NCI-H748 (cell line): ENCODE data around the gene OOSP3.
"Not testable (repeated sequence)": the region's sequence is repeated elsewhere in the genome, so short reads cannot be mapped to it uniquely, and the experiment has no call there.

Experiments
- DNase-seq: peaks from one replicate; lab custom pipeline; 2025; ENCODE audit not compliant: unreplicated experiment; lab: John Stamatoyannopoulos, UW

OOSP3 gene

DNA sequence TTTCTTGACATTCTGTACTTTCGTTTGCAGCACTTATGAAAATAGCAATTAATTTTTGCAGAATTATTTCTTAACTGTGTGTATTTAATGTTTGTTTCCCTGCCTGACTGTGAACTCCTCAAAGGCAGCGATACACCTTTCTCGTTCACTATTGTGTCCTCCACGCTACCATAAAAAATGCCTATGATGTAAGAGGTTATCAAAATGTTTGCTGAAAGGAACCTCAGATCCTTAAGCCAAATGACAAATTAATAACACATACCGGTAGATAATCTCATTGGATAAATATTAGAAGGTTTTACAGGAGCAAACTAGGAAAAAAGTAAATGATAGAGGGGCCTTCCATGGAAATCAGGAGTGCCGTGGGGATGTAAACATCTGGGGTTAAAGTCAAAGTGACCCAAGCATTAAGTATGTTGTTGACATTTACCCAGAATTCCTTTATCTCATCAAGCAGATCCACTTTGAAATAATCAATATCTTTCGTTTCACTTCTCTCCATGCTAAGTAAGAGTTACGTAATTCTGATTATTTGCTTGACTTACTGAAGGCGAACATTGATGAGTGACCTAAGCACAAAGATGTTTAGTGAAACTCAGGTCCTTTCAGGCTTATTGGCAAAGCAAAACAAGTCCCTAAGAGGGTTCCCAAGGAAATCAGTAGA is 2.6 kb upstream of the OOSP3 start:
- no peak for DNase-seq

DNA sequence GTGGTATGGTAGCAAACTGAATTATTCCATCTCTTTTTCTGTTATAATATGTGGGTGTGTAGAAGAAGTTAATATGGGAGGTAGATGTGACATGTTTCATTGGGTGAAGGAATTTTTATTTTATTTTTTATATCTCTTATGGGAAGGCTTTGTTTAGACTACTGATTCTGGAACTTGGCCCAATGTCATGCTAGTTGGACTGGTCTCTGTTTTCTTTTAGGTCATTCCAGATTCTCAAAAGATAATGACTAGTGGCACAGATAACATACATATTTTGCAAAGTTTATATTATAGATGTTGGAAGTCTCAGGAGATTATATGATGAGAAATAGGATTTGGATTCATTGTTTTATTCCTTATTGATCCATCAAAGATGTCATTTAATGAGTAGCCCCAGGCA is 1.3 kb upstream of the OOSP3 start:
- DNase-seq: no peak

DNA sequence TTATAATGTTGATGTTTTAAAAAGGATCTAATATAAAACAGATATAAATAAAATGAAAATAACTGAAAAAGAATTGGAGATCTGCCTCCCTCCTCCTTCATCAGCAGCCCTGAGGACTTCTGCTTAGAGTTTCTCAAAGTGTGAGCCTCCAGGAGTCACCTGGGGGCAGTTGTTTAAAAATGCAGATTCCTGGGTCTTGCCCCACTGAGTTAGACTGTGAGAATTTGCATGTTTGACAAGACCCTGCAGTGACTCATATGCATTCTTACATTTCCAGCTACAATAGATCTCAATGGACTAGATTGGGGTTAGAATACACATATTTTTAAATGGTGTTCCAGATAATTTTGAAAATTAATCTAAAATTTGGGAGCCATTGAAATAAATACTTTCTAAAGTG is 798 bp upstream of the OOSP3 start:
- DNase-seq: no peak

DNA sequence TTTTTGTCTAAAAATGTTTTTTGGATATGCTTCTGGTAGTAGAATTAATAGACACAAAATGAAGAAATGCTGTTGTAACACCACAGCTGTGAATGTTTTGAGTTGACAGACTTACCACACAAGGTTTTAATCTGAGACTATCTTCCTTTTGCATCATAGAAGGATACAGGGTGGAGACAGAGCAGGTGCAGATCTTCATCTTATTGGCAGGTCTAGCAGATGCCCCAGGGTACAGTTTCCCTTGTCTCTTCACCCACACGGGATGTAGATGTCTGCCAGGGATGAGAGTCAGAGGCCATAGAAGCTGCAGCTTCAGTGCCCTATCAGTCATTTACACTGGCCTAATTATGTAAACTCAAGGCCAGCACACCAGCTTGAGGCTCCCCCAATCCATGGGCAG is 985 bp downstream of the OOSP3 start:
- DNase-seq: no peak

DNA sequence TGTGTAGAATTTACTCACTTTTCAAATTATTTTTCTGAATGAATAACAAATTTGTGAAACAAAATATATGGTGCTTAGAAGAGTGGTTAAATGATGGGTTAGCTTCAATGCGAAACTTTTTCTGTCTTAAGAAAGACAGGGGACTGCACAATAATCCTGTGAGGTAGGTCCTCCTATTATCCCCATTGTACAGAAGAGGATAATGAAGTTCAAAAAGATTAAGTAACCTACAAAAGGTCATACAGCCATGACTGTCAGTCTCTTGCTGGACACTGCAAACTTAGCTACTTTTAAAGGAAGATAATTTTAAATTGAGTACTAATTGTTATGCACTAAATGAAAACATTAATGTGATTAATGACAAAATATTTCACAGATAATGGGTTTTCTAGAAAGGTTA is 5.0 kb downstream of the OOSP3 start:
- no peak for DNase-seq

DNA sequence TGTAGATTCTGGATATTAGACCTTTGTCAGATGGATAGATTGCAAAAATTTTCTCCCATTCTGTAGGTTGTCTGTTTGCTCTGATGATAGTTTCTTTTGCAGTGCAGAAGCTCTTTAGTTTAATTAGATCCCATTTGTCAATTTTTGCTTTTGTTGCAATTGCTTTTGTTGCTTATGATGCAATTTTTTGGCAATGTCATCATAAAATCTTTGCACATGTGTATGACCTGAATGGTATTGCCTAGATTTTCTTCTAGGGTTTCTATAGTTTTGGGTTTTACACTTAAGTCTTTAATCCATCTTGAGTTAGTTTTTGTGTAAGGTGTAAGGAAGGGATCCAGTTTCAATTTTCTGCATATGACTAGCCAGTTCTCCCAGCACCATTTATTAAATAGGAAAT is 8.6 kb downstream of the OOSP3 start:
- not testable (repeated sequence) for DNase-seq

DNA sequence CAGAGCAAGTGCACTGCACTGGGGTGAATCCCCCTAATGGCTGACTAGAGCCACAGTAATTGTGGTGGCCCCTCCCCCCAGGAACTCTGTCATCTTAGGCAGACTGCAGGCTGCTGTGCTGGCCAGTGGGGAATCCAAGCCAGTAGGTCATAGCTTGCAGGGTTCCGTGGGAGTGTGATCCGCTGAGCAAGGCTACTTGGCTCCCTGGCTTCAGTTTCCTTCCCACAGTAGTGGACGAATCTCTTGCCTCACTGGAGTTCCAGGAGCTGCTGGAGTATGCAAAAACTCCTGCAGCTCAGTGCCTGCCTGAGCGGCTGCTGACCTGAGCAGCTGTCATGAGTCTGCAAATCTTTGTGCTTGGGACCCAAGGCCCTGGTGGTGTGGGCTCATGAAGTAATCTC is 13.2 kb downstream of the OOSP3 start:
- no peak for DNase-seq

DNA sequence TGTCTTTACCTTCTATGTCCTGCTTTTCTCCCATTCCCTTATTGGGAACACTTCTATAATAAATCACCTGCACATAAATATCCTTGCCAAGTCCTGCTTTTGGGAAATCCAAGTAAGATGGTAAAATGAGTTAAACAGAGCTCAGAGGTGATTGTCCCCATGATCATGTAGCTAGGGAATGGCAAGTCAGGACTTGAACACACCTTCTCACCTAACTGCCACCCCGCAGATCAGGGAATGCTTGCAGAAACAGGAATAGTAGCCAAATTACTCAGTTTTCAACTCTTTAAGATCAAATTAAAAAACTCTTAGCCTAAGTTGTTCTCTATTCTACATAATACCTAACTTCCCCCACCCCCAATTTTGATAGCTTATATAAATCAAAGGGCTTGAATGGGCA is 16.0 kb downstream of the OOSP3 start:
- DNase-seq: no peak

DNA sequence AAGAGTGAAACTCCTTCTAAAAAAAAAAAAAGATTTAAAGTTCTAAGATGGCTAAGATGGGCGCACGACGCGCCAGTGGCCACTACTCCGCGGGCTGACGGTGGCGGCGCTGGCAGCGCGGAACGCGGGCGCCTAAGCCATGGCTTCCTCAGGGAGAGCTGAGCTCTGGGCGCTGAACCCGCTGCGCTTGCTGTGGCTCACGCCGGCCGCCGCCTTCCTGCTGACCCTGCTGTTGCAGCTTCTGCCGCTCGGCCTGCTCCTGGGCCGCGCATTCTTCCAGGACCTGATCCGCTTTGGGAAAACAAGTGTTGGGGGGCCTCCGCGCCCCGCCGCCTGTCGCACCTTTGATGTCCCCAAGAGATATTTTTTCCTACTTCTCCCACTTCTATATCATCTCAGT is 19.5 kb downstream of the OOSP3 start:
- no peak for DNase-seq

DNA sequence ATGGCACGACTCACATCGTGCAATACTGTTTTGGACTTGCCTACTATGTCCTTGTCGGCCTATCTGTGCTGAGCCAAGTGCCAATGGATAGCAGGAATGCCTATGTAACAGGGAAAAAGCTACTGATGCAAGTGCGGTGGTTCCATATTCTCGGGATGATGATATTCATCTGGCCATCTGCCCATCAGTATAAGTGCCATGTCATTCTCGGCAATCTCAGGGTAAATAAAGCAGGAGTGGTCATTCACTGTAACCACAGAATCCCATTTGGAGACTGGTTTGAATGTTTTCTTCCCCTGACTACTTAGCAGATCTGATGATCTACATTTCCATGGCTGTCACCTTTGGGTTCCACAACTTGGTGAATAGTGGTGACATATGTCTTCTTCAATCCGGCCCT is 20.1 kb downstream of the OOSP3 start:
- no peak for DNase-seq

DNA sequence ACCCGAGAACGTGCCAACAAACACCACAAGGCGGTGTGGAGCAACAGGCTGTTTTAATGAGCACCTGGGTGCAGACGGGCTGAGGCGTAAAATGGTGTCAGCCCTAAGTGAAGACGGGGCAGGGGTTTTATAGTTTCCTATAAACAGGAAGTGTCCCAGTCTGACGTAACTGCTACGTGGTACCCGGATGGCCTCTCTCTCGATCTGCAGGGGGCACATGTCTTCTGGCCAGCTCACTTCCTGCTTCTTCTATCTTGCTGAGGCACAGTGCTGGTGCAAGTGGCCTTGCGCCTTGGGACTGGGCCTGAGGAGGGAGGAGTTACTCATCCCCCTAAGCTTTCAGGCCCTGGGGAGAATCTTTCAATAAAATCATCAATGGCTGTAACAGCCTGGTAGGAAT is 20.9 kb downstream of the OOSP3 start:
- DNase-seq: peak; percentile 27

DNA sequence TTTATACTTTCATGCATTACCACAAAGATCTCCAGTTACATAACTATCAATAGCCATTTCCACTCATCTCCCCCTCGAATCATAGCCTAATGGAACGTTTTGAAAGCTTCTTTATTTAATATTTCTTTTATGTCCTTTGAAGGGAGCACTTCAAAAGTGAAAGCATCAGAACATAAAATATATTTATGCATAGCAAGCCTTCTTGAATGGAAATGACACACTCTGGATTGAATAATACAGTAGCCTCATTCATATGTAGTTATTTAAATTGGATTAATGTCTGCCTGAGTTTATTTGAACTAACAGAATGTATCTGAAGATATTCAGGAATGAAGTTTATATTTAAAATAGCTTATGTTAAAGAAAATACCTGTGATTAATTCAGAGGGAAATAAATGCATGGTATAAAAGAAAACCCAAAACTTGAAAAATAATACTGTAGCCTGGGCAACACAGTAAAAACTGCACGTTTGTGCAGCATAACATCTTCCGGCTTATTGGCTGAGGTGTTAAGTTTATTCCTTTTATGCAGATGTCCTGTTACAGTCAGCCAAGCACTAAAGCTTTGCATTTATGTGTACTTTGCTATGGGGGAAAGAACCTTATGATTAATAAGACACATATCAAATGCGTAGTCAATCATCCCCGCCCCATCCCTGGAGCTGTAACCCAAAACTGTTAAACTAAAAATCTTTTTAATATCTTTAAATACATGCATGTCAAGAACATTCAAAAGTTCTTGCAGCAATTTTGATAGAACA is 22.0 kb downstream of the OOSP3 start:
- no peak for DNase-seq

DNA sequence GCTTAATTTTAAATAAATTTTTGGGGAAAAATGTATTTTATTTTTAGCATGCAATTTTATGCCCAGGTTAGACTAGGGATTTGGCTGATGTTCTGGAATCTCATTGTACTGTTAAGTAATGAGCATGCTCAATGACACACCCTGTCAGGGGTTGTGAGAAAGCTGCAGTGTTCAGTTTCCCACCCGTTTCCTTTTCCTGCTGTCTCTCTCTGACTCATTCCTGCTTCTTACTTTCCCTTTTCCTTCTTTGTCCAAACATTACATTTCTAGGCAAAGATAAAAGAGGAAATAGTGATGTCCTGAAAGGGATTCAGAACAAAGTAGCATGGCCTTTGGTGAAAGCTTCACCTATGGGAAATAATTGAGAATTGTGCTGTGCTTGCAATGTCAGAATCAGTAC is 22.7 kb downstream of the OOSP3 start:
- DNase-seq: no peak

DNA sequence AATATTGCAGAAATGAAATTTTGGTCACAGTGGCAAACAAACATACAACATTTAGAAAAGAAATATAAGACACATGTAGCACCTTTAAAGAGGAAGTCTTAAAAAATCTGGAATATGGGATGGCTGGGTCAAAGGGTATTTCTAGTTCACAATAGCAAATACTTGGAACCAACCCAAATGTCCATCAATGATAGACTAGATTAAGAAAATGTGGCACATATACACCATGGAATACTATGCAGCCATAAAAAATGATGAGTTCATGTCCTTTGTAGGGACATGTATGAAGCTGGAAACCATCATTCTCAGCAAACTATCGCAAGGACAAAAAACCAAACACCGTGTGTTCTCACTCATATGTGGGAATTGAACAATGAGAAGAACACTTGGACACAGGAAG is 25.0 kb downstream of the OOSP3 start:
- DNase-seq: not testable (repeated sequence)

DNA sequence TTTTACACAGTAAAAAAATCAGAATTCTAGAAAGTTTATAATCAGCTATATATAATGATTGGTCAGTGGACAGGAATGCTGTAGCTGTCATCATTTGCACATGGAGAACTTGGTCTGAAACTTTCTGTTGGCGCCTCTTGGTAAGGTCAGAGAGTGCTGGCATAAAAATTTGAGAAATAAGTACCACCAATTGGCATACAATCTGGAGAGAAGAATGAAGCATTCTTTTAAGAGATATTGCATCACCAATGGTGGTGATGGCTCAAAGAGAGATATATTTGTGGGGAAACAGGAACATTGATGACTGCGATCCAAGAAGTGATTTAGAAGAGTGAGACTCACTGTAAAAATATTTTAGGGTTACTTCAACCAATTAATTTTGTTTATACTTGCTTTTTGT is 39.9 kb downstream of the OOSP3 start:
- no peak for DNase-seq

DNA sequence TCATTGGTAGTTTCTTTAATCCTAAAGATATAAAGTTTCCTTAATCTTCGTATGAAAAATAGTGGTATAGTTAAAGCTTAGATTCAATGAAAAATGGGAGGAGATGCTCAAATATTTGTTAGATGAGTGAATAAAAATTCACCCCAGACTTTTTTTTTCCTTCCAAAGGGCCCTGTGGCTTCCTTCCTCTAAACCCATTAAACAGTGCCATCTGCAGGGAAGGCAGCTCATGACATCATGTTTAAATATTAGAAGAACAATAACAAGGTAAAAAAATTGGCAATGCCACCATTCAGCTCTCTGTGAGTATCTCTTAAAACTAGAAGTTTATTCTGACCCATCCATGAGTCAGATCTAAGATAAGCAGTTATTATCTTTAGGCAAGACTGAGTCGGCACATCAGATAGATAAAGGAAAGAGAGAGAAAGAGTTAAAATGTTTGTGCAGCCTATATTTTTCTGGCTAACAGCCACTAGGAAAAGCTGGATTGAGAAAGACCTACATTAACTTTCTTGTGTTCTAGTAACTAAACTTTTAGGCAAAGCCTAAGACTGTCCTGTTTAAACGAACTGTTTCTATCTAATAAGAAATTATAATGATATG is 40.5 kb downstream of the OOSP3 start:
- DNase-seq: peak; percentile 48

DNA sequence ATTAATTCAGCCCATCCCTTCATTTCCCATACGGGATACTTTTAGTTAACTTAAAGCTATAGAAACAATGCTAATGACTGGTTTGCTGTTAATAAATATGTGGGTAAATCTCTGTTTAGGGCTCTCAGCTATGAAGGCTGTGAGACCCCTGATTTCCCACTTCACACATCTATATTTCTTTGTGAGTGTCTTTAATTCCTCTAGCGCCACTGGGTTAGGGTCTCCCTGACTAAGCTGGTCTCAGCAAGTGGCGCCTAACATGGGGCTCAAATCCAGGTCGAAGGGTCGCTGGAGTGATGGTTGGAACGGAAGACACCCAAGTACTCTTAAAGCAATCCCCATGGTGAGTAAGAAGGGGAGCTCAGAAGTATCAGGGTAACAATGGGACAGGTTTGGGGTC is 45.2 kb downstream of the OOSP3 start:
- DNase-seq: no peak

DNA sequence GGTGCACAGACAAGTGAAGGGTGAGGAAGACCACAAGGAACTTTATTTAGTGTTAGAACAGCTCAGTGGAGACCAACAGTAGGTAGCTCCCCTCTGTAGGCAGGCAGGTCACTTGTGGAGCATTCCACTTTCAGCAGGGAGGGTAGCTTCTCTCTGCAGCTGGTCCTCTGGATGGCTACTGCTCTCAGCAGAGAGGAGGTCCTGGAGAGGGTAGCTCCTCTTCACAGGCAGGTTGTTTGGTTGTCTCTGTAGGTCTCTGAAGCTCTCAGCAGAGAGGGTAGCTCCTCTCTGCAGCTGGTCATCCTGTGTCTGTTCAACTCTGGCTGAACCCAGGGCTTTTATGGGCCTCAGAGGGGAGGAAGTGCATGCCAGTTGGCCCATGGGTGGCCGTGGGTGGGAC is 53.1 kb downstream of the OOSP3 start:
- no peak for DNase-seq

DNA sequence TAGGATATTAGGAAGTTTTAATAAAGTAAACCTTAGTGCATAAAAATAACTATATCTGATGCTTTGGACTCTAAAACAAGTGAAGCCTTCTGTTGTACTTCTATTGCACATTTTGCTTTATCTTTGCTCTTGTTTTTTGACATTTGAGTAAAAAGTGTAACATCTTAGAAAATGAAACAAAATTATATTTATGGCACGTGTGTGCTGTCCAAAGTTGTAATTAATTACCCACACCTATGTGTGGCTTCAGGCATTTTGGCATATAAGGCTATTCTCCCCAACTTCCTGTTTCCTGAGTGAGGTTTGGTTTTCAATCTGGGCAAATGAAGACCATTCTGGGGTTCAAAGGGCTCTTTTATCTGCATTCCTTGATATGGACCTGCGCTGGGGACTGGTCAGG is 59.5 kb downstream of the OOSP3 start, which contains the start of gene OOSP1:
Gene OOSP1, plus strand, starts transcription at position 301 of the 400 bp plus-strand sequence. Its CDS starts 23 bp downstream, at position 324.
- no peak for DNase-seq

DNA sequence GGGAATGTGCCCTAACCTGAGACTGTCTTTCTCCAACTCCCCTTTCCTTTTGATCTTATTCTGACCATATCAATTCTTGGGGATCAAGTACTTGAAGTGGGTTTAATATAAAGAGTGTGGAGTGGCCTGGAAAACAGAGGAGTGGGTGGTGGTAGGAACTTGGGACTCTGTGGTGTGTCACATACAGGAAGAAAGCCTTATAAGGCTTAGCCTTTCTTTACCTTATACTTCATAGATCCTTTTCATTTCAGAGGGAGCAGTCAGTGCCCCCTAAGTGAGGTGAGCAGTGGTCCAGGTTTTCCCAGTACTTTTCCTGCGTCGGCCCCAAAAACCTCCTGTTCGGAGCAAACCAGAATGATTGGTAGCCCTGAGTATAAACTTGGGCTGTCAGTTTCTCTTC is 60.1 kb downstream of the OOSP3 start:
- DNase-seq: no peak

DNA sequence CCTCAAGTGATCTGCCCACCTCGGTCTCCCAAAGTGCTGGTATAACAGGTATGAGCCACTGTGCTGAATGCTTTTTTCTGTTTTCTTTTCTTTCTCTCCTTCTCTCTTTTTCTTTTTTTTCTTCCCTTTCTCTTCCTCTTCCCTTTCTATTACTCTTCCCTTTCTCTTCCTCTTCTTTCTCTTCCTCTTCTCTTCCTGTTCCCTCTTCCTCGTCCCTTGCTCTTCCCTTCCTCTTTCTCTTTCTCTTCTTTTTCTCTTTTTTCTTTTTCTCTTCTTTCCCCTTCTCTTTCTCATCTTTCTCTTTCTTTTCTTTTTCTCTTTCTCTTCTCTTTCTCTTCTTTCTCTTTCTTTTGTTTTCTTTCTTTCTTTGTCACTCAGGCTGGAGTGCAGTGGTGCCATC is 60.9 kb downstream of the OOSP3 start:
- no peak for DNase-seq

DNA sequence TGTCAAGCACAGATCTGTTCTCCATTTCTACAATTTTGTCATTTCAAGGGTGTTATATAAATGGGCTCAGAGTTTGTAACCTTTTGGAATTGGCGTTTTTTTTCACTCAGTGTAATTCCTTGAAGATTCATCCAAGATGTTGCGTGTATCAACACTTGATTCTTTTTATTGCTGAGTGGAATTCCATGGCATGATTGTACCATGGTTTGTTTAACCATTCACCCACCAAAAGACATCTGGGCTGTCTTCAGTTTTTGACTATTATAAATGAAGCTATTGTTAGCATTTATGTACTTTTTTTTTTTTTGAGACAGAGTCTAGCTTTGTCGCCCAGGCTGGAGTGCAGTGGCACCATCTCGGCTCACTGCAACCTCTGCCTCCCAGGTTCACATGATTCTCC is 62.5 kb downstream of the OOSP3 start:
- no peak for DNase-seq
